Subcutaneous adipose tissue (tissue), 4 donors: ENCODE measurements around the gene TOP1. TPM values are rescaled to one million over a fixed set of nuclear protein-coding genes. Genes with fewer than 3 reads are reported as not detected.

Source experiments
- total RNA-seq, 4 donors: library from RNA; depleted of rRNA; stranded (reverse); fragments of >200 nt; gene quantifications; one replicate each; pipeline ENCODE4 v1.1.0, GENCODE V29; 2016
- TF ChIP-seq, protein P1 (sequence below): fragments of 450-650 bp; IDR thresholded peaks from one replicate; pipeline ENCODE4 v1.5.1; 2016; ENCODE audit warnings: low read depth, mild to moderate bottlenecking, control low read depth, antibody characterized with exemption, moderate library complexity

Gene TOP1
- total RNA-seq, 4 donors from 2014 or later, result 24.6 to 59.2 (median 31.7) TPM

DNA sequence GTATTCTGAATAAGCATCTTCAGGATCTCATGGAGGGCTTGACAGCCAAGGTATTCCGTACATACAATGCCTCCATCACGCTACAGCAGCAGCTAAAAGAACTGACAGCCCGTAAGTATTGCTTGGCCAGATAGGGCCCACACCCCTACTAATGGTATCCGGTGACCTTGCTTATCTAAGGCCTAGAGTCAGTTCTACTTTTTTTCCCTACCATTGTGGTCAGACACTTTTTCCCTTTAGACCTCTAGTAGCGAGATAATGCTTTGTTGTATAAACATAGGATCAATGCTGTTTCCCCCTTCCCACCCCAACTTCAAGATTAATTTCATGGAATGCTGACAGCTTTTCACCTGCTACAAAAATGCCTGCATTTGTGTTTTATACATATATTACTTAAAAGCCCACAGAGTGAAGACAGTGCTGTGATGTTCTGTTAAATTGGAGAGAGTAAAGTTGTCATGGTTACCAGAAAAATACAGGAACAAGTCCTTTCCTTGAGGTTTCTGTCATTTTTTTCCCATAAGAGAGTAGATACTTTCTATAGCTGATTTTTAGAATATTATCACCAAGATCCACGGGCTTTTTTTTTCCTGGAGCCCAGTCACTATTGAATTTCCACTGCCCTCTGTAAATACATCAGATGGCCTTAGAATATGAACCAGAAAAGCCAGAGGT is 87.8 kb downstream of the TOP1 start:
- TF ChIP-seq, protein P1, sequence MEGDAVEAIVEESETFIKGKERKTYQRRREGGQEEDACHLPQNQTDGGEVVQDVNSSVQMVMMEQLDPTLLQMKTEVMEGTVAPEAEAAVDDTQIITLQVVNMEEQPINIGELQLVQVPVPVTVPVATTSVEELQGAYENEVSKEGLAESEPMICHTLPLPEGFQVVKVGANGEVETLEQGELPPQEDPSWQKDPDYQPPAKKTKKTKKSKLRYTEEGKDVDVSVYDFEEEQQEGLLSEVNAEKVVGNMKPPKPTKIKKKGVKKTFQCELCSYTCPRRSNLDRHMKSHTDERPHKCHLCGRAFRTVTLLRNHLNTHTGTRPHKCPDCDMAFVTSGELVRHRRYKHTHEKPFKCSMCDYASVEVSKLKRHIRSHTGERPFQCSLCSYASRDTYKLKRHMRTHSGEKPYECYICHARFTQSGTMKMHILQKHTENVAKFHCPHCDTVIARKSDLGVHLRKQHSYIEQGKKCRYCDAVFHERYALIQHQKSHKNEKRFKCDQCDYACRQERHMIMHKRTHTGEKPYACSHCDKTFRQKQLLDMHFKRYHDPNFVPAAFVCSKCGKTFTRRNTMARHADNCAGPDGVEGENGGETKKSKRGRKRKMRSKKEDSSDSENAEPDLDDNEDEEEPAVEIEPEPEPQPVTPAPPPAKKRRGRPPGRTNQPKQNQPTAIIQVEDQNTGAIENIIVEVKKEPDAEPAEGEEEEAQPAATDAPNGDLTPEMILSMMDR, result no peak

DNA sequence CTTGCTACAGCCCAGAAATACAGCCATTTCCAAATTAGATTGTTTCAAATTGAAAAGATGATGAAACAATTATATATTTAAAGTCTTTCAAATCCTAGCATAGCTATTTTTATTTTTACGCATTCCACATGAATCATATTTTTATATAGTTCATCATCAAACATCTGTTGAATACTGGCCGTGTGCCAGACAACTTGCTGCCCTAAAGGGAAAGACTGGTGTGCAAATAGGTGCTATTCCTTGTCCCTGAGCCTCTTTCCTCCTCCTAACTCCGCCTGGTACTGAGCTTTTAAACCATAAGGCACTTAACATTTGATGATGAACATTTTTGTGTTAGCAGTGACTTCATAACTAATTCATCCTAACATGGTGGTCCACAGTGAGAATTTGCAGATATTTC is 90.0 kb downstream of the TOP1 start:
- TF ChIP-seq, protein P1, result no peak

DNA sequence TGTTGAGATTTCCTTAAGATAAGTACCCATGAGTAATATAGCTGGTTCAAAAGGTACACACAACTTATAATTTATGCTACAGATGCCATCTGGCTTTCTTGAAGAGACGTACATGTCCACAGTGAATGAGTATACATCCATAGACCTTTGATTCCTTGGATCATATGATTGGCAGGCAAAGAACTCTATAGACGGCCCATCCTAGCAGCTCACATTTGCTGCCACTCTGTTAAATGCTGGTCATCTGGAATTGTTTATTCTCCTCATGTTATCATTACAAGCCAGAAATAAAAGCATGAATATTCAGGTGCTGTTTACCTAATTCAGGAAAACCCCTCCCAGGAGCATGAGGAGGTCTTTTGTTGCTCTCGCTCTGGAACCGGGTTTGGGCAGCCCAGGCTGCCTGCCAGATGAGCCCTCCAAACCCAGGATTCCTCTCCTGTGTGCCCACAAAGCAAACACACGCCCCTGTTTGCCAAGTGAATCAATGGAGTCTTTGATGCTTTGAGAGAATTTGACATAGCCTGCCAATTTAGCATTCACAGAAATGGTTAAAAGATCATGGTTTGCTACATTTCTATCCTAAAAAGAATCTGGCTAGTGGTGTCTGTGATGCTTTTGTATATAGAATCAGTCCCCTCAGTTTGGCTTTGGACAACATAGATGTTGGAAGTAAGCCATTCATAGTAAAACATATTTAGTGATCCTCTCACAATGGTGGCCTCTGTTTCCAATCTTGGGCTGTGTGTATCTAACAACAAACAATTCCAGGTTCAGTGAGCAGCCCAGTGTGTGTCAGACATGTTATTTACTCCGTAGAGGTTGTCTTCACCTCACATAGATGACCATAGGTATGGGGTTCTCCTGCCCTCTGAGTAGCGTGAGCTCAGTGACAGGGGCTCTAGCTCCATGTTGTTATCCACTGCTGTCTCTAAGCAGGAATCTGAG is 91.3 kb downstream of the TOP1 start:
- TF ChIP-seq, protein P1, result no peak

DNA sequence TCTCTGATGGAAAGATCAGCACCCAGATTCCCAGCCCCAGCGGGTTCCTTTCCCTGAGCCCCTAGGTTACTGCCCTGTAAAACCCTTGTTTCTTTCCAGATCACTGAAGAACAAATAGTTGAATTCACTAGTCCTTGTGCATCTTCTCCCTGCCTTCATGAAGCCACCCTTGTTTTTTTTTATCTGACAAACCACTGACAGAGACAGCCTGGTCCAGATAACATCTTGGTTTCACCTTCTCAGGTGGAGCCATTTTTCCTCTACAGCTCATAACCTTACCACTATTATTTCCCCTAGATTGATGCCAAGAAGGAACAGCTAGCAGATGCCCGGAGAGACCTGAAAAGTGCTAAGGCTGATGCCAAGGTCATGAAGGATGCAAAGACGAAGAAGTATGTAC is 92.8 kb downstream of the TOP1 start:
- TF ChIP-seq, protein P1, result no peak

DNA sequence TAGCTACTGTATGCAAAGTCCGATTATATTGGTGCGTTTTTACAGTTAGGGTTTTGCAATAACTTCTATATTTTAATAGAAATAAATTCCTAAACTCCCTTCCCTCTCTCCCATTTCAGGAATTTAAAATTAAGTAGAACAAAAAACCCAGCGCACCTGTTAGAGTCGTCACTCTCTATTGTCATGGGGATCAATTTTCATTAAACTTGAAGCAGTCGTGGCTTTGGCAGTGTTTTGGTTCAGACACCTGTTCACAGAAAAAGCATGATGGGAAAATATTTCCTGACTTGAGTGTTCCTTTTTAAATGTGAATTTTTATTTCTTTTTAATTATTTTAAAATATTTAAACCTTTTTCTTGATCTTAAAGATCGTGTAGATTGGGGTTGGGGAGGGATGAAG is 95.0 kb downstream of the TOP1 start:
- TF ChIP-seq, protein P1, result no peak

DNA sequence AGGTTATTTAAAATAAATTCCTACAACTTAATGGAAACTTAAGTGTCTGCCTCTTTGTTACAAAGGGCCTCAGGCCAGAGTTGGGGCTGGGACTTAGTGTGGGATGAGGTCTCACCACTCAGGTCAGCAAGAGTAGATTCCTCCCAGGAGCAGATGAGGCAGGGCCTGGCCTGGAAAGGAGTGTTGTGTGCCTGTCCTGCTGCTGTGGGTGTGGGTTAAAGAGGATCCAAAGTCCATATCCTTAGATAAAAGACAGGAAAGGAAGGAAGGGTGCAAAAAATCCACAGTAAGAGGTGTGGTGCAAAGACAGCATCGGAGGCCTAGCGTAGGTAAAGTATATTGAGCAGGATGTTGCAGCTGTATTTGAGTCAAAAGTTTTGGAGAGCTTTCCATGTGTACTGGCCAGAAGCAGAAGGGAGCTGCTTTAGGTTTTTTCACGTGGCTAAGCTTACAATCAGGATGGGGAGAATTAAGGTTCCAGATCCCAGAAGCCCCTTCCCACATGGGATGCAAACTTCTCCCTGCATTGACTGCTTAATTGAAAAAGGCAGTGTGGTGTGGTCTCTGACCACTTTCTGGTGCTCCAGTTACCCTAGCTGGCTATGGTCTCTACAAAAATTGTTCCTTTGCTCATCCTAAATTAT is 96.0 kb downstream of the TOP1 start:
- TF ChIP-seq, protein P1, result no peak
